ENCODE measurements around the gene ITPR1. TPM values are rescaled to one million over a fixed set of nuclear protein-coding genes. Genes with fewer than 3 reads are reported as not detected.

ITPR1 gene
- total RNA-seq, 4 donors from 2014 or later, result 56.1 to 71.2 (median 61.9) TPM

DNA sequence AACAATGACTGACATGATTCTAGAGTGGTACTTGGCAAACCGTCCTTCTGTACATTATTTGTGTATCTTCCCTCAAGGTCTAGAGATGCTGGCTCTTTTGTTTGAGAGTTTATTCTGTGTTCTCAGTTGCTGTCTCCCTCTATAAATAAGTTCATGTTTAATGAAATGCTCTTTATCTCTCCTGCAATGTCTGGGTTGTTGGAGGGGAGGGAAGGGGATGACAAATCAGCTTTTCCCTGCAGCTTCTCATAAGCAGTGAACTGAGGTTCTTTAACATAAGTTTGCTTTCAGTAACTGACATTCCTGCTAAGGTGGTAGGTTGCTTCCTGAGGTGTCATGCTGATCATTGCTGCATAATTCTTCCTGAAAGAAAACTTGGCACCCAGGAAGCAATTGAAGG is 21.8 kb downstream of the ITPR1 start:
- 56 to 70% methylated on average over 1 of the region's 1 CpG for WGBS, 2 donors
- no peak overlapping the region for H3K27ac ChIP-seq
- no peak for DNase-seq (ENCODE audit: low spot score in 2 of 2)
- TF ChIP-seq, protein P1, sequence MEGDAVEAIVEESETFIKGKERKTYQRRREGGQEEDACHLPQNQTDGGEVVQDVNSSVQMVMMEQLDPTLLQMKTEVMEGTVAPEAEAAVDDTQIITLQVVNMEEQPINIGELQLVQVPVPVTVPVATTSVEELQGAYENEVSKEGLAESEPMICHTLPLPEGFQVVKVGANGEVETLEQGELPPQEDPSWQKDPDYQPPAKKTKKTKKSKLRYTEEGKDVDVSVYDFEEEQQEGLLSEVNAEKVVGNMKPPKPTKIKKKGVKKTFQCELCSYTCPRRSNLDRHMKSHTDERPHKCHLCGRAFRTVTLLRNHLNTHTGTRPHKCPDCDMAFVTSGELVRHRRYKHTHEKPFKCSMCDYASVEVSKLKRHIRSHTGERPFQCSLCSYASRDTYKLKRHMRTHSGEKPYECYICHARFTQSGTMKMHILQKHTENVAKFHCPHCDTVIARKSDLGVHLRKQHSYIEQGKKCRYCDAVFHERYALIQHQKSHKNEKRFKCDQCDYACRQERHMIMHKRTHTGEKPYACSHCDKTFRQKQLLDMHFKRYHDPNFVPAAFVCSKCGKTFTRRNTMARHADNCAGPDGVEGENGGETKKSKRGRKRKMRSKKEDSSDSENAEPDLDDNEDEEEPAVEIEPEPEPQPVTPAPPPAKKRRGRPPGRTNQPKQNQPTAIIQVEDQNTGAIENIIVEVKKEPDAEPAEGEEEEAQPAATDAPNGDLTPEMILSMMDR (IDR thresholded peaks at IDR 0.05), result no peak
- no peak for TF ChIP-seq POLR2A (IDR thresholded peaks at IDR 0.05)
- no peak for TF ChIP-seq EP300 (IDR thresholded peaks at IDR 0.05)
- no peaks in the 10 kb centered on the region for H3K36me3 ChIP-seq
- no peaks in the 10 kb centered on the region for H3K9me3 ChIP-seq
- no peaks in the 10 kb centered on the region for H3K27me3 ChIP-seq
- H3K4me3 ChIP-seq, result no peak overlapping the region
- H3K4me1 ChIP-seq, result peaks cover 0 to 21% (median 2%) of the 10 kb centered on the region in 4 donors

DNA sequence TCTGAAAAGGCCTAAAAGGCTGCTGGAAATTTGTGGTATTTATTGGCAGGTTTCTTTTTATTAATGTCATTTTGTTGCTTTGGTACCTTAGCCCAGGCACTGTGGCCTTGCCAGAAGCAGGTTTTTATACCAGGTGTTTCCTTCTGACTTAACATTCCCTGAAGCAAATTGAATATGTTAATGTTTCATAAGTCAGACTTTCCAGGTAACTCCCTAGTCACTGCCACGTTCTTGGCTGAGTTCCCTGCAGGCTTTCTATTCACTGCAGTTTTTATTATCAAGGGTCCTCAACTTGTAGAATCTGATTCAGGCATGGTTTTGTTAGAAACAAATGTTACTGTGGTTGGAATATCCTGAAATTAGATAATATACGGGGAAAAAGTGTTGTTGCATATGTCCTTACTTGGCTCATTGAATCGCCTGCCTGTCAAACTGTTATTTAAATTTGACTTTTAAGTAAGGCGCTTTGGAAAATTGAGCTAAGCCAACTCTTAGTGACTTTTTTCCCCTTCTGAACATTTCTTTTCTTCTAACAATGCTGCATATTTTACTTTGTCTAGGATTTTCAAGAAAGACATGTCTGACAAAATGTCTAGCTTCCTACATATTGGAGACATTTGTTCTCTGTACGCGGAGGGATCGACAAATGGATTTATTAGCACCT is 22.9 kb downstream of the ITPR1 start:
- no peak overlapping the region for H3K27ac ChIP-seq
- H3K9me3 ChIP-seq, result no peaks in the 10 kb centered on the region
- H3K36me3 ChIP-seq, result no peaks in the 10 kb centered on the region
- 58 to 60% methylated on average over 7 of the region's 7 CpGs for WGBS, 2 donors
- no peak overlapping the region for H3K4me3 ChIP-seq
- peaks cover 0 to 21% (median 2%) of the 10 kb centered on the region in 4 donors for H3K4me1 ChIP-seq
- DNase-seq (ENCODE audit: low spot score in 2 of 2), result no peak
- no peaks in the 10 kb centered on the region for H3K27me3 ChIP-seq
- TF ChIP-seq EP300 (IDR thresholded peaks at IDR 0.05) (no peak), POLR2A (IDR thresholded peaks at IDR 0.05) (no peak)
- TF ChIP-seq, protein P1 (IDR thresholded peaks at IDR 0.05), result no peak

DNA sequence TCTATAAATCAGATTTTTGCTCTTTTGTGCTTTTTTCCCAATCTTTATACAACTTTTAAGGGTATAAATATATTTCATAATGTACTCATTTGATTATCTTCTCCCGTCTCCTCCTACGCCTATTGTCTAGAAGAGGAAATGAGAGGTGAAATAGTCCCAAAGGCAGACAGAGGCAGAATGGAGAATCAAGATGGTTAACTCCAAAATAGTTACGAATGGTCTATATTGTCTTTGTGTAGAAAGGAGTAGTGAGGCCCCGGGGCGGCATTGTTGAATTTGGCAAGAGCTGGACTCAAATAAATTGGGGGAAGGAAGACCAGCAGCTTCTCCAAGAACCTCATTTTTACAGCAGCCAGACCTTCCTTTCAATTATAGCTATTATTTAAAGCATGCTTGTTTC is 23.9 kb downstream of the ITPR1 start:
- Histone ChIP-seq H3K4me3 (no peak overlapping the region), H3K27ac (no peak overlapping the region), H3K9me3 (no peaks in the 10 kb centered on the region), H3K36me3 (no peaks in the 10 kb centered on the region), H3K27me3 (no peaks in the 10 kb centered on the region), H3K4me1 (peaks cover 0 to 21% (median 2%) of the 10 kb centered on the region in 4 donors)
- 38 to 46% methylated on average over 5 of the region's 5 CpGs for WGBS, 2 donors
- TF ChIP-seq, protein P1 (IDR thresholded peaks at IDR 0.05), result no peak
- no peak for TF ChIP-seq EP300 (IDR thresholded peaks at IDR 0.05)
- no peak for TF ChIP-seq POLR2A (IDR thresholded peaks at IDR 0.05)
- no peak for DNase-seq (ENCODE audit: low spot score in 2 of 2)

DNA sequence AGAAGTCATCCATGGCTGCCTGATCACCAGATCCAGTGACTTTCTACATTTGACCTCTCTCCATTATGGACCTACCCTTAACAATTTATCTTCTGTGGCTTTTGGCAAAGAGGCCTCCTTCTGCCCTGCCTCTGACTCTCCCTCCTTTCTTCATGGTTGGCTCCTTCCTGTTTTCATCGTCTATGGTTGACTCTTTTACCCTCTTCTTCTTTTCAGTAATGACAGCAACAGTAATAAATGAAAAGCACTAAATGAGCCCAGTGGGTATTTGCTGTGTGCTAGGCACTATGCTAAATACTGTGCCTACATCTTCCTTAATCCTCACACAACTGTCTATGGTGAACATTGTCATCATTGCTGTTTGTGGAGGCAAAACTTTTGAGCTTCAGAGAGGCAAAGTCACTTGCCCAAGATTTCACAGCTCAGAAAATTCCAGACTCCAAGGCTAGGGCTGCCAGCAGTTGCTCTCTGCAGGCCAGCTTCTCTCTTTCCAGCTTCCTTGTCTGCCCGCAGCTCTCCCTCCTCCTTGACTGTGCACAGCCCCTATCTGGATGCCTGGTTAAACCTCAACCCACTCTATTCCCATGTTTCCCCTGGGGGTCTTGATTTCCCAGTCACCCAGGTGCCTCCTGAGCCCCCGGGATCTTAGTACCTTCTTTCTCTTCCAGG is 24.6 kb downstream of the ITPR1 start:
- TF ChIP-seq EP300 (IDR thresholded peaks at IDR 0.05), result no peak
- no peak overlapping the region for H3K27ac ChIP-seq
- no peaks in the 10 kb centered on the region for H3K27me3 ChIP-seq
- H3K9me3 ChIP-seq, result no peaks in the 10 kb centered on the region
- H3K4me1 ChIP-seq, result peaks cover 0 to 18% (median 2%) of the 10 kb centered on the region in 4 donors
- 29 to 32% methylated on average over 3 of the region's 3 CpGs for WGBS, 2 donors
- no peaks in the 10 kb centered on the region for H3K36me3 ChIP-seq
- no peak for DNase-seq (ENCODE audit: low spot score in 2 of 2)
- H3K4me3 ChIP-seq, result no peak overlapping the region

DNA sequence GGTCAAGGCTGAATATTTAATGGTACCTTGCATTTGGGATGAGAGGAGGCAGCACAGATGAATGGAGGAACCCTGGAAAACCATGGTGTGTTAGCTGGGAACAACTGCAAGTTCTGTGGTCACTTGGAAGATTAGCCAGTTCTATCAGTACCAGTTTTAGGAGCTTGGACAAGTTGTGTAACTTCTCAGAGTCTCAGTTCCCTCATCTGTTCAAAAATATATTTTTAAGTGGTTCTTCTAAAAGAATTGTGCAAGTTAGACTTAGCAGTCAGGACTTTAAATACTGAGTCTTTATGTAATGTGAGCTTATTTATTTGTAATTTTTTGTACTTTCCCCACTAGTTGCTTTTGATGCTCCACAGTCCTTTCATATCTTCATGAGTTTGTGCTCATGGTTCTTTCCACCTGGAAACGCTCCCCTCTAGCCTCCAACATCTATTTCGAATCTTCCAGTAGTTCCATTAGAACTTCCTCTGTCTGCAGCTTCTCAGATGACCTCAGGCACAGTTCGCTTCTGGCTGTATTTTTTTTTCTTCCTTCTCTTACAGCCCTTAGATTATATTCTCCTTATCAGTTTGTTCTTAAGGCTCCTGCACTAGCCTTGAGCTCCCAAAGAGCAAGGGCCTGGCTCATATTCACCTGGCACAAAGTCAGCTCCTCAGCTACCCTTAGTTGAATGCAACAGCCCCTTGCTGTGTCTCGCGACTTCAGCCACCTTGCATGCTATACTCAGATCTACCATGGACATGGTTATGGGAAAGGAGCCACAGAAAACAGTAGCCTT is 27.1 kb downstream of the ITPR1 start:
- Histone ChIP-seq H3K27me3 (no peaks in the 10 kb centered on the region), H3K4me3 (no peak overlapping the region), H3K36me3 (no peaks in the 10 kb centered on the region), H3K27ac (no peak overlapping the region), H3K9me3 (no peaks in the 10 kb centered on the region), H3K4me1 (peaks cover 0 to 28% (median 6%) of the 10 kb centered on the region in 4 donors)
- 77 to 81% methylated on average over 5 of the region's 5 CpGs for WGBS, 2 donors
- TF ChIP-seq EP300 (IDR thresholded peaks at IDR 0.05) (no peak), POLR2A (IDR thresholded peaks at IDR 0.05) (no peak)
- TF ChIP-seq, protein P1 (IDR thresholded peaks at IDR 0.05), result no peak
- no peak for DNase-seq (ENCODE audit: low spot score in 2 of 2)
